IMR-90 (cell line): ENCODE measurements around the gene VIPR2. TPM values are rescaled to one million over a fixed set of nuclear protein-coding genes. Genes with fewer than 3 reads are reported as not detected.

Experiments
- ATAC-seq: fragments of 200-7000 bp; cut with Tn5 transposase; 2 replicates; pipeline ENCODE4 v1.9.1; 2020; ENCODE audit warnings: low read depth, mild to moderate bottlenecking, moderate library complexity
- BruUV-seq: library from RNA; stranded (reverse); fragments of 400-500 nt; replicated peaks from 2 replicates; lab custom pipeline; 2021; lab: Mats Ljungman, UMichigan
- CTCF ChIA-PET: fragments of 300-600 bp; formaldehyde crosslinking; extraction: SDS; loops from one replicate; lab custom pipeline; 2021; ENCODE audit warnings: antibody characterized with exemption; lab: Yijun Ruan, JAX
- POLR2A ChIA-PET: fragments of 300-600 bp; sonication (Branson Sonifier 250); formaldehyde crosslinking; loops from one replicate; lab custom pipeline; 2022; ENCODE audit warnings: antibody characterized with exemption; ENCODE audit not compliant: unreplicated experiment; lab: Charles Lee
- DNase-seq: peaks from one replicate; pipeline ENCODE4 v3.0.0; 2013
- H2AFZ ChIP-seq: replicated peaks from 2 replicates; pipeline ENCODE3; 2013; ENCODE audit warnings: low read length, mild to moderate bottlenecking; ENCODE audit not compliant: poor library complexity
- H2AK5ac ChIP-seq: 2 replicates; pipeline ENCODE4 v1.6.1; 2013; ENCODE audit warnings: low read depth, low read length, inconsistent platforms
- H2AK9ac ChIP-seq: replicated peaks from 2 replicates; pipeline ENCODE3; 2013; ENCODE audit warnings: mild to moderate bottlenecking, low read depth, low read length, moderate library complexity; ENCODE audit not compliant: poor library complexity
- H2BK120ac ChIP-seq: 2 replicates; pipeline ENCODE4 v1.6.1; 2013; ENCODE audit warnings: low read depth, low read length, inconsistent platforms
- H2BK15ac ChIP-seq: 3 replicates; pipeline ENCODE4 v1.6.1; 2013; ENCODE audit warnings: low read depth, low read length, inconsistent platforms
- H2BK20ac ChIP-seq: 2 replicates; pipeline ENCODE4 v1.6.1; 2013; ENCODE audit warnings: low read depth, mild to moderate bottlenecking, inconsistent platforms, low read length, moderate library complexity
- H2BK5ac ChIP-seq: 2 replicates; pipeline ENCODE4 v1.6.1; 2013; ENCODE audit warnings: mild to moderate bottlenecking, low read depth, low read length, inconsistent platforms; ENCODE audit not compliant: poor library complexity, severe bottlenecking
- H3K14ac ChIP-seq: replicated peaks from 2 replicates; pipeline ENCODE4 v1.6.1; 2013; ENCODE audit warnings: low read depth, low read length, inconsistent platforms
- H3K18ac ChIP-seq: 2 replicates; pipeline ENCODE4 v1.6.1; 2013; ENCODE audit warnings: low read depth, low read length, control low read depth
- H3K23ac ChIP-seq: 2 replicates; pipeline ENCODE4 v1.6.1; 2013; ENCODE audit warnings: low read depth, low read length, inconsistent platforms
- H3K27ac ChIP-seq: 2 replicates; pipeline ENCODE4 v1.5.1; 2013; ENCODE audit warnings: mild to moderate bottlenecking, control low read depth, low read length; ENCODE audit not compliant: insufficient read depth
- H3K27me3 ChIP-seq: 2 replicates; pipeline ENCODE4 v1.6.1; 2013; ENCODE audit warnings: low read length; ENCODE audit not compliant: control insufficient read depth, insufficient read depth
- H3K36me3 ChIP-seq: 2 replicates; pipeline ENCODE4 v1.6.1; 2013; ENCODE audit warnings: low read length, mixed read lengths; ENCODE audit not compliant: control insufficient read depth, insufficient read depth
- H3K4ac ChIP-seq: 2 replicates; pipeline ENCODE4 v1.6.1; 2013; ENCODE audit warnings: low read depth, low read length, inconsistent platforms
- H3K4me1 ChIP-seq: 2 replicates; pipeline ENCODE4 v1.6.1; 2013; ENCODE audit warnings: low read length, mixed read lengths; ENCODE audit not compliant: control insufficient read depth, insufficient read depth
- H3K4me2 ChIP-seq: 2 replicates; pipeline ENCODE4 v1.6.1; 2013; ENCODE audit warnings: low read depth, mild to moderate bottlenecking, control low read depth, low read length, moderate library complexity
- H3K4me3 ChIP-seq: 2 replicates; pipeline ENCODE4 v1.5.1; 2013; ENCODE audit warnings: low read depth, mild to moderate bottlenecking, control low read depth, low read length, moderate library complexity; ENCODE audit not compliant: insufficient read depth
- H3K56ac ChIP-seq: 2 replicates; pipeline ENCODE4 v1.6.1; 2013; ENCODE audit warnings: low read length, inconsistent platforms; ENCODE audit not compliant: insufficient read depth; ENCODE audit errors: extremely low read depth
- H3K79me1 ChIP-seq, 2 experiments: 2 replicates each; pipeline ENCODE4 v1.6.1; 2013; ENCODE audit warnings: low read length in 2 of 2, inconsistent platforms in 1 of 2, low read depth in 1 of 2
- H3K9ac ChIP-seq: 2 replicates; pipeline ENCODE4 v1.6.1; 2013; ENCODE audit warnings: low read depth, low read length, control low read depth
- H3K9me1 ChIP-seq: 2 replicates; pipeline ENCODE4 v1.6.1; 2013; ENCODE audit warnings: low read length, inconsistent platforms; ENCODE audit not compliant: insufficient read depth
- H3K9me3 ChIP-seq: 2 replicates; pipeline ENCODE4 v1.6.1; 2013; ENCODE audit warnings: low read length; ENCODE audit not compliant: control insufficient read depth, insufficient read depth
- H4K20me1 ChIP-seq: 2 replicates; pipeline ENCODE4 v1.6.1; 2013; ENCODE audit warnings: low read length, inconsistent platforms; ENCODE audit not compliant: insufficient read depth
- H4K5ac ChIP-seq: 2 replicates; pipeline ENCODE4 v1.6.1; 2013; ENCODE audit warnings: mild to moderate bottlenecking, low read depth, low read length, control low read depth
- H4K8ac ChIP-seq, 2 experiments: 2 replicates each; pipeline ENCODE4 v1.6.1; 2013; ENCODE audit warnings: low read depth in 2 of 2, low read length in 2 of 2, control low read depth in 1 of 2, inconsistent platforms in 1 of 2
- H4K91ac ChIP-seq: 2 replicates; pipeline ENCODE4 v1.6.1; 2013; ENCODE audit warnings: low read depth, low read length, inconsistent platforms; ENCODE audit not compliant: insufficient read depth
- BHLHE40 ChIP-seq: fragments of 150-350 bp; IDR thresholded peaks from 2 replicates; pipeline ENCODE4 v1.6.1; 2016; ENCODE audit warnings: mild to moderate bottlenecking, low read depth, low read length
- CEBPB ChIP-seq: IDR thresholded peaks from 2 replicates; pipeline ENCODE4 v1.6.1; 2012; ENCODE audit warnings: low read depth, low read length, improper control_type of control experiment
- CHD1 ChIP-seq: IDR thresholded peaks from 2 replicates; pipeline ENCODE4 v1.6.1; 2012; ENCODE audit warnings: low read depth, low read length, improper control_type of control experiment
- ELK1 ChIP-seq: fragments of 150-350 bp; IDR thresholded peaks from 2 replicates; pipeline ENCODE4 v1.6.1; 2016; ENCODE audit warnings: low read depth, mild to moderate bottlenecking, low read length, moderate library complexity, borderline replicate concordance
- FOS ChIP-seq: fragments of 150-350 bp; IDR thresholded peaks from 2 replicates; pipeline ENCODE4 v1.6.1; 2016; ENCODE audit warnings: low read depth, low read length
- MAFK ChIP-seq: IDR thresholded peaks from 2 replicates; pipeline ENCODE4 v1.6.1; 2012; ENCODE audit warnings: low read depth, low read length, improper control_type of control experiment
- MAZ ChIP-seq: IDR thresholded peaks from 2 replicates; pipeline ENCODE4 v1.6.1; 2012; ENCODE audit warnings: low read depth, mild to moderate bottlenecking, low read length, improper control_type of control experiment, moderate library complexity, borderline replicate concordance
- NFE2L2 ChIP-seq: fragments of 150-350 bp; IDR thresholded peaks from 2 replicates; pipeline ENCODE4 v1.6.1; 2016; ENCODE audit warnings: low read depth, mild to moderate bottlenecking, low read length
- POLR2A ChIP-seq: IDR thresholded peaks from 2 replicates; pipeline ENCODE4 v1.6.1; 2012; ENCODE audit warnings: mild to moderate bottlenecking, low read depth, low read length
- RAD21 ChIP-seq: IDR thresholded peaks from 2 replicates; pipeline ENCODE4 v1.6.1; 2012; ENCODE audit warnings: low read length, improper control_type of control experiment
- RCOR1 ChIP-seq: IDR thresholded peaks from 2 replicates; pipeline ENCODE4 v1.6.1; 2012; ENCODE audit warnings: mild to moderate bottlenecking, low read length, improper control_type of control experiment; ENCODE audit not compliant: insufficient replicate concordance
- RFX5 ChIP-seq: IDR thresholded peaks from 2 replicates; pipeline ENCODE4 v1.8.0; 2012; ENCODE audit warnings: low read depth, mild to moderate bottlenecking, low read length, moderate library complexity
- USF2 ChIP-seq: fragments of 150-350 bp; IDR thresholded peaks from 2 replicates; pipeline ENCODE4 v1.6.1; 2017; ENCODE audit warnings: mild to moderate bottlenecking, antibody characterized with exemption, low read length, low read depth
- WGBS, 2 experiments: methylation state at CpG; one replicate each; pipeline versions ENCODE4 v1.1.5 to v1.1.7; 2013; ENCODE audit warnings: missing lambda C conversion rate in 2 of 2; ENCODE audit not compliant: insufficient read length in 1 of 2; ENCODE audit errors: extremely low coverage in 2 of 2; 5-methylcytosine and 5-hydroxymethylcytosine counted together
- dilution Hi-C: fragments of 300-500 bp; cut with HindIII; formaldehyde crosslinking; loops from one replicate; pipeline ENCODE4 v1.14.3; 2018; ENCODE audit warnings: low sequenced_read_pairs; ENCODE audit not compliant: unreplicated experiment
- in situ Hi-C: fragments of 300-500 bp; cut with MboI; formaldehyde crosslinking; loops from 3 replicates; pipeline ENCODE4 v1.14.3; 2019; ENCODE audit warnings: low sequenced_read_pairs, inconsistent platforms, mixed read lengths
- intact Hi-C: fragments of 100-400 bp; cut with micrococcal nuclease; formaldehyde crosslinking; loops from 2 replicates; pipeline ENCODE4 v1.10.0; 2022
- polyA plus RNA-seq, 3 experiments: library from polyadenylated mRNA; depleted of rRNA; stranded (reverse); fragments of >200 nt; gene quantifications; 2 replicates each; pipeline ENCODE4 v1.2.3, GENCODE V29; 2012; ENCODE audit warnings: low replicate concordance in 1 of 3
- total RNA-seq: library from RNA; depleted of rRNA; stranded (reverse); fragments of >200 nt; gene quantifications from 2 replicates; pipeline ENCODE4 v1.2.3, GENCODE V29; 2012

The VIPR2 gene
- total and polyA plus RNA-seq, 2 of the 4 experiments (the other 2 are of a cell fraction) = not detected

- ChIA-PET POLR2A (no interaction called here), CTCF (no interaction called here)
- dilution Hi-C loops (no loop called here), in situ Hi-C loops (no loop called here), intact Hi-C loops (no loop called here)
- H3K56ac ChIP-seq = no peak overlapping the region
- H4K8ac ChIP-seq = no peak overlapping the region
- H2BK20ac ChIP-seq = no peak overlapping the region
- no peaks in the 10 kb centered on the region for H3K79me1 ChIP-seq
- no TSS peak for BruUV-seq
- no peak overlapping the region for H4K91ac ChIP-seq
- no peak overlapping the region for H2BK120ac ChIP-seq
- H3K14ac ChIP-seq = no peak overlapping the region
- no peak overlapping the region for H3K4ac ChIP-seq
- DNase-seq (no peak), ATAC-seq (no peak)
- no peak overlapping the region for H2AK5ac ChIP-seq
- no peak overlapping the region for H2BK15ac ChIP-seq
- no peaks in the 10 kb centered on the region for H4K20me1 ChIP-seq
- H3K4me3 ChIP-seq = no peak overlapping the region
- no peak overlapping the region for H2AFZ ChIP-seq
- no peak overlapping the region for H2AK9ac ChIP-seq
- H3K27me3 ChIP-seq = no peaks in the 10 kb centered on the region
- TF ChIP-seq ELK1 (no peak), USF2 (no peak), BHLHE40 (no peak), CEBPB (no peak), RAD21 (no peak), CHD1 (no peak), FOS (no peak), RCOR1 (no peak), MAZ (no peak), RFX5 (no peak), NFE2L2 (no peak), MAFK (no peak), POLR2A (no peak)
- H2BK5ac ChIP-seq = no peak overlapping the region
- H3K18ac ChIP-seq = no peak overlapping the region
- no peaks in the 10 kb centered on the region for H3K4me1 ChIP-seq
- WGBS, 2 experiments = 80% methylated on average over 2 of the region's 23 CpGs; no CpG with 5 or more reads in 1 of the 2 experiments
- peaks cover 68% of the 10 kb centered on the region for H3K9me3 ChIP-seq
- no peak overlapping the region for H3K4me2 ChIP-seq
- no peak overlapping the region for H3K27ac ChIP-seq
- H3K36me3 ChIP-seq = no peaks in the 10 kb centered on the region
- H3K9me1 ChIP-seq = no peaks in the 10 kb centered on the region
- no peak overlapping the region for H3K9ac ChIP-seq
- H4K5ac ChIP-seq = no peak overlapping the region
- H3K23ac ChIP-seq = no peak overlapping the region
These were observed 46.8 kb downstream of the VIPR2 start for GRCh38 chr7:159097661-159098423.
